Thoracic aorta (tissue), 2 donors: ENCODE data around the gene PLPP7. TPM values are rescaled to one million over a fixed set of nuclear protein-coding genes. Genes with fewer than 3 reads are reported as not detected.

ENCODE experiments used
- ATAC-seq: fragments of 150-250 bp; one replicate; pipeline ENCODE4 v1.8.0; 2017; ENCODE audit warnings: low read depth; ENCODE audit not compliant: insufficient number of reproducible peaks, low FRiP score
- DNase-seq: peaks from one replicate; pipeline ENCODE4 v3.0.0-alpha.2; 2020; ENCODE audit warnings: low spot score
- H3K27ac ChIP-seq, 2 donors: fragments of 200-600 bp; sonication (generic); 1 replicate in 1 of 2; 2 replicates in 1 of 2; pipeline ENCODE4 v1.5.1; 2016; ENCODE audit warnings: mild to moderate bottlenecking in 2 of 2, moderate library complexity in 2 of 2
- H3K27me3 ChIP-seq: fragments of 200-600 bp; sonication (generic); replicated peaks from 2 replicates; pipeline ENCODE4 v1.6.0; 2016; ENCODE audit warnings: mild to moderate bottlenecking; ENCODE audit not compliant: insufficient read depth
- H3K36me3 ChIP-seq: fragments of 200-600 bp; sonication (generic); one replicate; pipeline ENCODE4 v1.5.1; 2016
- H3K4me1 ChIP-seq, 2 donors: fragments of 200-600 bp; sonication (generic); 1 replicate in 1 of 2; 2 replicates in 1 of 2; pipeline versions ENCODE4 v1.5.1 to v1.6.0; 2016; ENCODE audit warnings: low read depth in 2 of 2, mild to moderate bottlenecking in 1 of 2; ENCODE audit not compliant: control insufficient read depth in 1 of 2
- H3K4me3 ChIP-seq: fragments of 200-600 bp; sonication (generic); 2 replicates; pipeline ENCODE4 v1.5.1; 2016; ENCODE audit warnings: mild to moderate bottlenecking
- H3K9me3 ChIP-seq: fragments of 200-600 bp; sonication (generic); 2 replicates; pipeline ENCODE4 v1.5.1; 2016
- total RNA-seq, 2 donors: library from RNA; depleted of rRNA; stranded (reverse); fragments of >200 nt; gene quantifications; one replicate each; pipeline versions ENCODE4 v1.1.0 to v1.2.3, GENCODE V29; 2016
- TF ChIP-seq, protein P1 (sequence below): fragments of 200-600 bp; sonication (generic); IDR thresholded peaks from one replicate; pipeline ENCODE4 v1.5.1; 2019; ENCODE audit warnings: antibody characterized with exemption

The PLPP7 gene
- total RNA-seq, 2 donors from 2014 or later = 14.2 to 29.0 TPM

DNA sequence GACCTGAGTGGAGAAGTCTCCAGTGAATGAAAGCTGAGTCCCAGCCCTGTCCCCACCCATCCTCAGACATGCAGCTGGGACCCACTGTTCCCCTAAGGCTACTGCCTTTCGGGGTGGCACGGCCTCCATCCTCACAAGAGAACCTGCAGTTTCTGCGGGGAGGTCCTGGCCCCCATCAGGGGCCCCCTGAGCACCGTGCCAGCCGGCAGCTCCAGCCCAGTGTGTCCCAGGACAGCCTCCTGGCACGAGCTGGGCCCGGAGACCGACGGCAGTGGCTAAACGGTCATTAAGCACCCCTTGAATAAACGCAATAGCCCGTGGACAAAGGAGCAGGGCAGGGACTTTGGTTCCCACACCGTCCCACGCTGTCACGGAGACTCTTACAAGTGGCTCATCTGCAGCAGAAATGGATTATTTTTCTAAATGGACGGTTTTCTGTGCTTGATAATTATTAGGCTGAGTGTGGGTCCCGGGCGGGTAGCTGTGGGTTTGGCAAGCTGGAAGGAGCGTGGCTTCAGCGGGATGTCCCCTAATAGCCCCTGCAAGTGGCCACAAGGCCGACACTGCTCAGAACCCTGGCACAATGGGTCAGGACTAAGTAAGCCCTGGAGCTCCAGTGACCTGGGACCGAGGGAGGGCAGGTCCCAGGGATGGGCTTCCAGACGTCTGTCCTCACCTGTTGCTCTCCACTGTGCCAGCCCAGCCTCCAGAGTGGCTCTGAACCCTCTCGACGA lies 30.7 kb upstream of the PLPP7 start:
- Histone ChIP-seq H3K36me3 (no peaks in the 10 kb centered on the region), H3K27ac (no peak overlapping the region), H3K27me3 (no peaks in the 10 kb centered on the region), H3K4me1 (peaks cover 0 to 6% of the 10 kb centered on the region in 2 donors), H3K4me3 (no peak overlapping the region), H3K9me3 (no peaks in the 10 kb centered on the region)
- no peak for ATAC-seq
- DNase-seq = no peak
- TF ChIP-seq, protein P1, sequence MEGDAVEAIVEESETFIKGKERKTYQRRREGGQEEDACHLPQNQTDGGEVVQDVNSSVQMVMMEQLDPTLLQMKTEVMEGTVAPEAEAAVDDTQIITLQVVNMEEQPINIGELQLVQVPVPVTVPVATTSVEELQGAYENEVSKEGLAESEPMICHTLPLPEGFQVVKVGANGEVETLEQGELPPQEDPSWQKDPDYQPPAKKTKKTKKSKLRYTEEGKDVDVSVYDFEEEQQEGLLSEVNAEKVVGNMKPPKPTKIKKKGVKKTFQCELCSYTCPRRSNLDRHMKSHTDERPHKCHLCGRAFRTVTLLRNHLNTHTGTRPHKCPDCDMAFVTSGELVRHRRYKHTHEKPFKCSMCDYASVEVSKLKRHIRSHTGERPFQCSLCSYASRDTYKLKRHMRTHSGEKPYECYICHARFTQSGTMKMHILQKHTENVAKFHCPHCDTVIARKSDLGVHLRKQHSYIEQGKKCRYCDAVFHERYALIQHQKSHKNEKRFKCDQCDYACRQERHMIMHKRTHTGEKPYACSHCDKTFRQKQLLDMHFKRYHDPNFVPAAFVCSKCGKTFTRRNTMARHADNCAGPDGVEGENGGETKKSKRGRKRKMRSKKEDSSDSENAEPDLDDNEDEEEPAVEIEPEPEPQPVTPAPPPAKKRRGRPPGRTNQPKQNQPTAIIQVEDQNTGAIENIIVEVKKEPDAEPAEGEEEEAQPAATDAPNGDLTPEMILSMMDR = no peak

DNA sequence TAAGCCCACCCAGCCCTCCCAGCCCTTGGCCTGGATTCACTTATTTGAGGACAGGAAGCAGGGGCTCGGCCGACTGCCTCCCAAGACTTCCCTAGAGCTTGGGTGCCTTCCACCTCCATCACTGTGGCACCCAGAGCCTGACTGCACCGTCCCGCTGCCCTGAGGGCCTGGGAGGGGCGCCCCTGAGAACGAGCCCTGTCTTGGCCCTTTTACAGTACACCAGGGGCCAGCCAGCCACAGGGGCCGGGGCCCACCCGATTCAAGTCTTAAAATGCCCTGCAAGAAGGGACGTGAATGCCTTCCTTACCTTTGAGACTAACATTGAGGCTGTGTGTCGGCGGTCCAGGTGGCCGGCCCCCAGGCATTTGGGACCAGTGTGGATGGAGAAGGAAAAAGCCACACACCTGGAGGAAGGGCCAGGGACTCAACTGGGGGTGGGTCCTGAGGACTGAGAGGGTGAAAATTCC lies 30.1 kb upstream of the PLPP7 start:
- ATAC-seq (no peak), DNase-seq (no peak)
- Histone ChIP-seq H3K4me3 (no peak overlapping the region), H3K27ac (no peak overlapping the region), H3K36me3 (no peaks in the 10 kb centered on the region), H3K4me1 (peaks cover 0 to 6% of the 10 kb centered on the region in 2 donors), H3K9me3 (no peaks in the 10 kb centered on the region), H3K27me3 (no peaks in the 10 kb centered on the region)
- TF ChIP-seq, protein P1 = no peak

DNA sequence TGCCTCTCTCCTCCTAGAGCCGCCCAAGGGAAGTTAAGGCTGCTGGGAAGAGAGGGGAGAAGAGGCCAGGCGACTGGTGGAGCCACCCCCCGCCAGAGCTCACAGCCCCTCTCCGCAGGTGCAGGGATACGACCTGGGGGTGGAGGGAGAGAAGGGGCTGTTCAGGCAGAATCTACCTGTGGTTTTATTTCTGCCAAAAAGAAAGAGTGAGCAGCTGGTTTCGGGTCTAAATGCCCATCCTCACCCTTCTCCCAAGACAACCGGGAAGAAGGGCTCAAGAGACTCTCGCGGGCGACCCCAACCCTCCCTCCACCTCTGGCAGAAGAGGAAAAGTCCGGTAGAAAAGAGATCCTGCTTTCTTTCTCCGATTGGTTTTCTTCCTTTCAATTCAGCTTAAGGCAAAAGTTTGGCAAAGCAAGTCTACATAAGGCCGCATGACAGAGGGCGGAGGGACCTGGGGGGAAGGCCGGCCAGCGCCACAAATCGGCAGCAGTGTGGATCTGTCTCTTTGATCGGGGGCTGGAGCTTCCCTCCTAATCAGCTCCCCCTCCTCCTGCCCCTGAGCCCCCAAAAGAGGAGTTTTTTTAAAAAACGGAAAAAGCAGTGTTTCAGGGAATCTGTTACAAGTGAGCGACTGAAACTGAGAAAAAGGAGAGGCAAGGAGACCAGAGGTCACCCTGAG lies 29.5 kb upstream of the PLPP7 start:
- Histone ChIP-seq H3K36me3 (no peaks in the 10 kb centered on the region), H3K9me3 (no peaks in the 10 kb centered on the region), H3K27me3 (no peaks in the 10 kb centered on the region), H3K27ac (no peak overlapping the region), H3K4me1 (peaks cover 0 to 6% of the 10 kb centered on the region in 2 donors), H3K4me3 (no peak overlapping the region)
- ATAC-seq (no peak), DNase-seq (no peak)
- TF ChIP-seq, protein P1 = no peak

DNA sequence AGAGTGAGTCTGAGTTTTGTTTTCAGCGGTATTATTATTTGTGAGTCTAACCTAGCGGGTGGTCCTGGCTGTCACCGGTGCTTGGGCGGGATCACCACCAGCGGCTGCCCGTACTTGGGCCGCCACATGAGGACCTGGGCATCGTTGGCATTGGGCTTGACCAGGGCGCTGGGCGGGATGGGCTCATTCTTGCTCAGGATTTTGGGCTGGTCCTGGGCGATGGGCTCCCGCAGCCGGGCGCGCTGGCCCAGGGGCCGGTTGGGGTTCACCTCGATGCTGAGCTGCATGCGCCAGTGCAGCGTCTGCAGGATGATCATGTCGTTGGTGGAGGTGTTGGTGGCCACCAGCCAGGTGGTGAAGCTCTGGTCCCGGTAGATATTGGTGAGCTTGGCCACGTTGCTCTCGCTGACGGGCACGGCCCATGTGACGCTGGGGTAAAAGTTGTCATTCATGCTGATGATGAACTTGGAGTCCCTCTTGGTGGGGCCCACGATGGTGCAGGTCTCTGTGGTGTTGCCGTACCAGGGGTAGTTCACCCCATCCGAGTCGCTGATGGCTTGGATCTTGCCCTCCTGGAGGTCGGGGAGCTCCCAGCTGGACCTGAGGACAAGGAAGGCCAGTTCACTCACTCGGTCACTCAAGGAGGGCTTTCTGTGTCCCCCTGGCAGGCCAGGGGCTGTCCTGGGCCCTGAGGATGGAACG lies 28.6 kb upstream of the PLPP7 start:
- TF ChIP-seq, protein P1 = no peak
- ATAC-seq (no peak), DNase-seq (no peak)
- Histone ChIP-seq H3K27ac (no peak overlapping the region), H3K4me1 (peaks cover 0 to 1% of the 10 kb centered on the region in 2 donors), H3K9me3 (no peaks in the 10 kb centered on the region), H3K4me3 (no peak overlapping the region), H3K36me3 (no peaks in the 10 kb centered on the region), H3K27me3 (no peaks in the 10 kb centered on the region)
